ENCODE results near the gene COQ7. TPM values are rescaled to one million over a fixed set of nuclear protein-coding genes. Genes with fewer than 3 reads are reported as not detected.

The COQ7 gene
- total RNA-seq, 4 donors from 2014 or later = 11.4 to 18.3 (median 15.4) TPM

DNA sequence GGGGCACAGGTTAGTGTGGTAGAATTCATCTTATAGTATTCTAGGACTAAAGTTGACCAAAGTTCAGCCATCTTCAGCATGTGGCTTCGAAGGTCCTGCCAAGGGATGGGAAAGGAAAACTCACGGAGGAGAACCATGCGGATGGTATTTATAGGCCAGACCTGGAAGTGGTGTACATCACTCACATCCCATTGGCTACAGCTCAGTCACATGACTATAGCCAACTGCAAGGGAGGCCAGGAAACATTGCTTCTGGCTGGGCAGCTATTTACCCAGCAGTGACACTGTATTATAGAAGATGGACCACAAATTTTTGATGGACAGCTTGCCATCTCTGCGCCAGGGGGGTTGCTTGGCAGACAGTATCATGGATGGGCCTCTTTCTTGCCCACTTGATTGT lies 35.7 kb upstream of the COQ7 start:
- TF ChIP-seq POLR2A (IDR thresholded peaks at IDR 0.05) = no peak
- TF ChIP-seq, protein P1, sequence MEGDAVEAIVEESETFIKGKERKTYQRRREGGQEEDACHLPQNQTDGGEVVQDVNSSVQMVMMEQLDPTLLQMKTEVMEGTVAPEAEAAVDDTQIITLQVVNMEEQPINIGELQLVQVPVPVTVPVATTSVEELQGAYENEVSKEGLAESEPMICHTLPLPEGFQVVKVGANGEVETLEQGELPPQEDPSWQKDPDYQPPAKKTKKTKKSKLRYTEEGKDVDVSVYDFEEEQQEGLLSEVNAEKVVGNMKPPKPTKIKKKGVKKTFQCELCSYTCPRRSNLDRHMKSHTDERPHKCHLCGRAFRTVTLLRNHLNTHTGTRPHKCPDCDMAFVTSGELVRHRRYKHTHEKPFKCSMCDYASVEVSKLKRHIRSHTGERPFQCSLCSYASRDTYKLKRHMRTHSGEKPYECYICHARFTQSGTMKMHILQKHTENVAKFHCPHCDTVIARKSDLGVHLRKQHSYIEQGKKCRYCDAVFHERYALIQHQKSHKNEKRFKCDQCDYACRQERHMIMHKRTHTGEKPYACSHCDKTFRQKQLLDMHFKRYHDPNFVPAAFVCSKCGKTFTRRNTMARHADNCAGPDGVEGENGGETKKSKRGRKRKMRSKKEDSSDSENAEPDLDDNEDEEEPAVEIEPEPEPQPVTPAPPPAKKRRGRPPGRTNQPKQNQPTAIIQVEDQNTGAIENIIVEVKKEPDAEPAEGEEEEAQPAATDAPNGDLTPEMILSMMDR (IDR thresholded peaks at IDR 0.05) = no peak
- H3K4me3 ChIP-seq (ENCODE audit: low read depth, poor library complexity, severe bottlenecking) = no peak overlapping the region
- no peak for DNase-seq (ENCODE audit: low spot score in 2 of 2)
- intact Hi-C loops (cut with DNase I; ENCODE audit: low total_unique reads) = no loop called here
- 71% methylated on average over 4 of the region's 4 CpGs for WGBS, 2 donors

- DNase-seq (ENCODE audit: low spot score in 2 of 2) = no peak
- intact Hi-C loops (cut with DNase I; ENCODE audit: low total_unique reads) = no loop called here
- 84 to 92% methylated on average over 1 of the region's 1 CpG for WGBS, 2 donors
- H3K4me3 ChIP-seq (ENCODE audit: low read depth, poor library complexity, severe bottlenecking) = no peak overlapping the region
- TF ChIP-seq POLR2A (IDR thresholded peaks at IDR 0.05) = no peak
- TF ChIP-seq, protein P1 (IDR thresholded peaks at IDR 0.05) = no peak
Observed at GRCh38 chr16:19033761-19034160, 33.7 kb upstream of the COQ7 start.

DNA sequence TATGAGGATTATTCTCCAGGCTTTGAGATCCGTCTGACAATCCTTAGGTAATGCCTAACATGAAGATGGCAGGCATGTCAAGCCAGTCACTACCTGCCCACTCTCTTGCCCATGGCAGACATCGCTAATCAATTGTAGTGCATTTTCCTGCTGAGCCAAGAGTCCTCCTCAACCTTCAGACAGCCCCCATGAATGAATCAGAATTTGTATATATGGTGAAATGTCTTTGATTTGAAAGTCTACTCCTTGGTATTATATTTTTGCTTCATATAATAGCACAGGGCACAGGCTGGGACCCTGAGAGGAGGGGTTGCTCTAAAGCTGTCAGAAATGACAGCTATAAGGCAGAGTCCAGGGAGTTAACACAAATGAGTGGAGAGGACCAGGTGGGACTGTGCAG lies 27.0 kb upstream of the COQ7 start:
- no peak overlapping the region for H3K4me3 ChIP-seq (ENCODE audit: low read depth, poor library complexity, severe bottlenecking)
- intact Hi-C loops (cut with DNase I; ENCODE audit: low total_unique reads) = no loop called here
- WGBS, 2 donors = 79 to 96% methylated on average over 2 of the region's 2 CpGs
- TF ChIP-seq, protein P1 (IDR thresholded peaks at IDR 0.05) = no peak
- DNase-seq (ENCODE audit: low spot score in 2 of 2) = no peak

- H3K4me3 ChIP-seq (ENCODE audit: low read depth, poor library complexity, severe bottlenecking) = no peak overlapping the region
- 80 to 88% methylated on average over 11 of the region's 11 CpGs for WGBS, 2 donors
- no peak for DNase-seq (ENCODE audit: low spot score in 2 of 2)
- intact Hi-C loops (cut with DNase I; ENCODE audit: low total_unique reads) = no loop called here
- TF ChIP-seq, protein P1 (IDR thresholded peaks at IDR 0.05) = no peak
- no peak for TF ChIP-seq POLR2A (IDR thresholded peaks at IDR 0.05)
Observed at GRCh38 chr16:19044769-19045168, 22.6 kb upstream of the COQ7 start.

- DNase-seq (ENCODE audit: low spot score in 2 of 2) = no peak
- WGBS, 2 donors = 94 to 97% methylated on average over 2 of the region's 2 CpGs
- H3K4me3 ChIP-seq (ENCODE audit: low read depth, poor library complexity, severe bottlenecking) = no peak overlapping the region
- TF ChIP-seq, protein P1 (IDR thresholded peaks at IDR 0.05) = no peak
- no peak for TF ChIP-seq POLR2A (IDR thresholded peaks at IDR 0.05)
- intact Hi-C loops (cut with DNase I; ENCODE audit: low total_unique reads) = no loop called here
Observed at GRCh38 chr16:19046062-19046461, 21.4 kb upstream of the COQ7 start.

GRCh38 chr16:19062706-19063105 lies 4.7 kb upstream of the COQ7 start:
- TF ChIP-seq, protein P1 (IDR thresholded peaks at IDR 0.05) = no peak
- TF ChIP-seq POLR2A (IDR thresholded peaks at IDR 0.05) = no peak
- 67 to 72% methylated on average over 4 of the region's 4 CpGs for WGBS, 2 donors
- intact Hi-C loops (cut with DNase I; ENCODE audit: low total_unique reads) = no loop called here
- H3K4me3 ChIP-seq (ENCODE audit: low read depth, poor library complexity, severe bottlenecking) = no peak overlapping the region
- no peak for DNase-seq (ENCODE audit: low spot score in 2 of 2)

Measured in lower leg skin (tissue), 4 donors.